Spleen (tissue), 7 donors: ENCODE results near the gene TSPAN19.

ENCODE experiments used
- POLR2A ChIP-seq, 3 donors: fragments of 450-650 bp; IDR thresholded peaks; one replicate each; pipeline ENCODE4 v1.5.1; 2017; ENCODE audit warnings: antibody characterized with exemption in 3 of 3, mild to moderate bottlenecking in 1 of 3
- POLR2AphosphoS5 ChIP-seq, 3 donors: sonication (generic); formaldehyde crosslinking; IDR thresholded peaks; one replicate each; pipeline ENCODE4 v1.5.1; 2017; ENCODE audit warnings: antibody characterized with exemption in 3 of 3
- TF ChIP-seq, protein P1 (sequence below), 11 experiments: fragments of 200-600 bp in 7 of 11; fragments of 450-650 bp in 4 of 11; sonication (generic) in 4 of 11; IDR thresholded peaks in 8 of 11; conservative IDR thresholded peaks in 3 of 11; 1 replicate in 7 of 11; 2 replicates in 4 of 11; pipeline versions ENCODE4 v1.4.0 to v1.8.0; 2016 to 2021; ENCODE audit warnings: antibody characterized with exemption in 11 of 11, inconsistent platforms in 4 of 11, mild to moderate bottlenecking in 1 of 11
- donor health status: DM: no; HTN: no; CAD: no; lungs with moderate emphysema.
- donor health status: DM: no; HTN: no; CAD: no.
- donor health status: DM: no; HTN: no; CAD: no.

DNA sequence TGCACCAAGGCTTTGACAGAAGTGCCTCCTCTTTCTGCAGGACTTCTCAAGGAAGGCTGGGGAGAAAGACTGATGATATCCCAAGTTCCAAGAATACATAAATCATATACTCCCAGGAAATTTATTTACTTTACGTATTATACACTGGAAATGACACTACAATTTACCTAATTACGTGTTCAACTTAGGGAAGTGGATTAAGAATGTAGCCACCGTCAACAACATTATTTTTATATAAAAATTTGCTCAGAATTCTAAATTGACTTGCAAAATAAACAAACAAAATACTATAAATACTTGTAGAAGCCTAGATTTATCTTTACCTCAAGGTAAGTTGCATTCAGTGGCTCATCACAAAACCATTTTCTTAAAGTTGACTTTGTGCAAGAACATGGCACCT, 18.9 kb downstream of the TSPAN19 start:
- TF ChIP-seq, protein P1, sequence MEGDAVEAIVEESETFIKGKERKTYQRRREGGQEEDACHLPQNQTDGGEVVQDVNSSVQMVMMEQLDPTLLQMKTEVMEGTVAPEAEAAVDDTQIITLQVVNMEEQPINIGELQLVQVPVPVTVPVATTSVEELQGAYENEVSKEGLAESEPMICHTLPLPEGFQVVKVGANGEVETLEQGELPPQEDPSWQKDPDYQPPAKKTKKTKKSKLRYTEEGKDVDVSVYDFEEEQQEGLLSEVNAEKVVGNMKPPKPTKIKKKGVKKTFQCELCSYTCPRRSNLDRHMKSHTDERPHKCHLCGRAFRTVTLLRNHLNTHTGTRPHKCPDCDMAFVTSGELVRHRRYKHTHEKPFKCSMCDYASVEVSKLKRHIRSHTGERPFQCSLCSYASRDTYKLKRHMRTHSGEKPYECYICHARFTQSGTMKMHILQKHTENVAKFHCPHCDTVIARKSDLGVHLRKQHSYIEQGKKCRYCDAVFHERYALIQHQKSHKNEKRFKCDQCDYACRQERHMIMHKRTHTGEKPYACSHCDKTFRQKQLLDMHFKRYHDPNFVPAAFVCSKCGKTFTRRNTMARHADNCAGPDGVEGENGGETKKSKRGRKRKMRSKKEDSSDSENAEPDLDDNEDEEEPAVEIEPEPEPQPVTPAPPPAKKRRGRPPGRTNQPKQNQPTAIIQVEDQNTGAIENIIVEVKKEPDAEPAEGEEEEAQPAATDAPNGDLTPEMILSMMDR (IDR thresholded peaks at IDR 0.05 in 8 of 11, conservative IDR thresholded peaks at IDR 0.05 in 3 of 11), result no peak
- no peak for TF ChIP-seq POLR2AphosphoS5 (IDR thresholded peaks at IDR 0.05)
- no peak for TF ChIP-seq POLR2A (IDR thresholded peaks at IDR 0.05)
